IMR-90 (cell line): Measurements from ENCODE around the gene PI4KA. TPM values are rescaled to one million over a fixed set of nuclear protein-coding genes. Genes with fewer than 3 reads are reported as not detected.

Experiments used
- ATAC-seq: fragments of 200-7000 bp; cut with Tn5 transposase; 2 replicates; pipeline ENCODE4 v1.9.1; 2020; ENCODE audit warnings: low read depth, mild to moderate bottlenecking, moderate library complexity
- BruUV-seq: library from RNA; stranded (reverse); fragments of 400-500 nt; replicated peaks from 2 replicates; lab custom pipeline; 2021; lab: Mats Ljungman, UMichigan
- CTCF ChIA-PET: fragments of 300-600 bp; formaldehyde crosslinking; extraction: SDS; loops from one replicate; lab custom pipeline; 2021; ENCODE audit warnings: antibody characterized with exemption; lab: Yijun Ruan, JAX
- POLR2A ChIA-PET: fragments of 300-600 bp; sonication (Branson Sonifier 250); formaldehyde crosslinking; loops from one replicate; lab custom pipeline; 2022; ENCODE audit warnings: antibody characterized with exemption; ENCODE audit not compliant: unreplicated experiment; lab: Charles Lee
- DNase-seq: peaks from one replicate; pipeline ENCODE4 v3.0.0; 2013
- H2AFZ ChIP-seq: replicated peaks from 2 replicates; pipeline ENCODE3; 2013; ENCODE audit warnings: low read length, mild to moderate bottlenecking; ENCODE audit not compliant: poor library complexity
- H2AK5ac ChIP-seq: 2 replicates; pipeline ENCODE4 v1.6.1; 2013; ENCODE audit warnings: low read depth, low read length, inconsistent platforms
- H2AK9ac ChIP-seq: replicated peaks from 2 replicates; pipeline ENCODE3; 2013; ENCODE audit warnings: mild to moderate bottlenecking, low read depth, low read length, moderate library complexity; ENCODE audit not compliant: poor library complexity
- H2BK120ac ChIP-seq: 2 replicates; pipeline ENCODE4 v1.6.1; 2013; ENCODE audit warnings: low read depth, low read length, inconsistent platforms
- H2BK15ac ChIP-seq: 3 replicates; pipeline ENCODE4 v1.6.1; 2013; ENCODE audit warnings: low read depth, low read length, inconsistent platforms
- H2BK20ac ChIP-seq: 2 replicates; pipeline ENCODE4 v1.6.1; 2013; ENCODE audit warnings: low read depth, mild to moderate bottlenecking, inconsistent platforms, low read length, moderate library complexity
- H2BK5ac ChIP-seq: 2 replicates; pipeline ENCODE4 v1.6.1; 2013; ENCODE audit warnings: mild to moderate bottlenecking, low read depth, low read length, inconsistent platforms; ENCODE audit not compliant: poor library complexity, severe bottlenecking
- H3K14ac ChIP-seq: replicated peaks from 2 replicates; pipeline ENCODE4 v1.6.1; 2013; ENCODE audit warnings: low read depth, low read length, inconsistent platforms
- H3K18ac ChIP-seq: 2 replicates; pipeline ENCODE4 v1.6.1; 2013; ENCODE audit warnings: low read depth, low read length, control low read depth
- H3K23ac ChIP-seq: 2 replicates; pipeline ENCODE4 v1.6.1; 2013; ENCODE audit warnings: low read depth, low read length, inconsistent platforms
- H3K27ac ChIP-seq: 2 replicates; pipeline ENCODE4 v1.5.1; 2013; ENCODE audit warnings: mild to moderate bottlenecking, control low read depth, low read length; ENCODE audit not compliant: insufficient read depth
- H3K27me3 ChIP-seq: 2 replicates; pipeline ENCODE4 v1.6.1; 2013; ENCODE audit warnings: low read length; ENCODE audit not compliant: control insufficient read depth, insufficient read depth
- H3K36me3 ChIP-seq: 2 replicates; pipeline ENCODE4 v1.6.1; 2013; ENCODE audit warnings: low read length, mixed read lengths; ENCODE audit not compliant: control insufficient read depth, insufficient read depth
- H3K4ac ChIP-seq: 2 replicates; pipeline ENCODE4 v1.6.1; 2013; ENCODE audit warnings: low read depth, low read length, inconsistent platforms
- H3K4me1 ChIP-seq: 2 replicates; pipeline ENCODE4 v1.6.1; 2013; ENCODE audit warnings: low read length, mixed read lengths; ENCODE audit not compliant: control insufficient read depth, insufficient read depth
- H3K4me2 ChIP-seq: 2 replicates; pipeline ENCODE4 v1.6.1; 2013; ENCODE audit warnings: low read depth, mild to moderate bottlenecking, control low read depth, low read length, moderate library complexity
- H3K4me3 ChIP-seq: 2 replicates; pipeline ENCODE4 v1.5.1; 2013; ENCODE audit warnings: low read depth, mild to moderate bottlenecking, control low read depth, low read length, moderate library complexity; ENCODE audit not compliant: insufficient read depth
- H3K56ac ChIP-seq: 2 replicates; pipeline ENCODE4 v1.6.1; 2013; ENCODE audit warnings: low read length, inconsistent platforms; ENCODE audit not compliant: insufficient read depth; ENCODE audit errors: extremely low read depth
- H3K79me1 ChIP-seq, 2 experiments: 2 replicates each; pipeline ENCODE4 v1.6.1; 2013; ENCODE audit warnings: low read length in 2 of 2, inconsistent platforms in 1 of 2, low read depth in 1 of 2
- H3K9ac ChIP-seq: 2 replicates; pipeline ENCODE4 v1.6.1; 2013; ENCODE audit warnings: low read depth, low read length, control low read depth
- H3K9me1 ChIP-seq: 2 replicates; pipeline ENCODE4 v1.6.1; 2013; ENCODE audit warnings: low read length, inconsistent platforms; ENCODE audit not compliant: insufficient read depth
- H3K9me3 ChIP-seq: 2 replicates; pipeline ENCODE4 v1.6.1; 2013; ENCODE audit warnings: low read length; ENCODE audit not compliant: control insufficient read depth, insufficient read depth
- H4K20me1 ChIP-seq: 2 replicates; pipeline ENCODE4 v1.6.1; 2013; ENCODE audit warnings: low read length, inconsistent platforms; ENCODE audit not compliant: insufficient read depth
- H4K5ac ChIP-seq: 2 replicates; pipeline ENCODE4 v1.6.1; 2013; ENCODE audit warnings: mild to moderate bottlenecking, low read depth, low read length, control low read depth
- H4K8ac ChIP-seq, 2 experiments: 2 replicates each; pipeline ENCODE4 v1.6.1; 2013; ENCODE audit warnings: low read depth in 2 of 2, low read length in 2 of 2, control low read depth in 1 of 2, inconsistent platforms in 1 of 2
- H4K91ac ChIP-seq: 2 replicates; pipeline ENCODE4 v1.6.1; 2013; ENCODE audit warnings: low read depth, low read length, inconsistent platforms; ENCODE audit not compliant: insufficient read depth
- CHD1 ChIP-seq: IDR thresholded peaks from 2 replicates; pipeline ENCODE4 v1.6.1; 2012; ENCODE audit warnings: low read depth, low read length, improper control_type of control experiment
- MAFK ChIP-seq: IDR thresholded peaks from 2 replicates; pipeline ENCODE4 v1.6.1; 2012; ENCODE audit warnings: low read depth, low read length, improper control_type of control experiment
- MXI1 ChIP-seq: IDR thresholded peaks from 2 replicates; pipeline ENCODE4 v1.6.1; 2012; ENCODE audit warnings: low read depth, mild to moderate bottlenecking, low read length, moderate library complexity, borderline replicate concordance
- NFE2L2 ChIP-seq: fragments of 150-350 bp; IDR thresholded peaks from 2 replicates; pipeline ENCODE4 v1.6.1; 2016; ENCODE audit warnings: low read depth, mild to moderate bottlenecking, low read length
- RAD21 ChIP-seq: IDR thresholded peaks from 2 replicates; pipeline ENCODE4 v1.6.1; 2012; ENCODE audit warnings: low read length, improper control_type of control experiment
- RFX5 ChIP-seq: IDR thresholded peaks from 2 replicates; pipeline ENCODE4 v1.8.0; 2012; ENCODE audit warnings: low read depth, mild to moderate bottlenecking, low read length, moderate library complexity
- WGBS, 2 experiments: methylation state at CpG; one replicate each; pipeline versions ENCODE4 v1.1.5 to v1.1.7; 2013; ENCODE audit warnings: missing lambda C conversion rate in 2 of 2; ENCODE audit not compliant: insufficient read length in 1 of 2; ENCODE audit errors: extremely low coverage in 2 of 2; 5-methylcytosine and 5-hydroxymethylcytosine counted together
- dilution Hi-C: fragments of 300-500 bp; cut with HindIII; formaldehyde crosslinking; loops from one replicate; pipeline ENCODE4 v1.14.3; 2018; ENCODE audit warnings: low sequenced_read_pairs; ENCODE audit not compliant: unreplicated experiment
- in situ Hi-C: fragments of 300-500 bp; cut with MboI; formaldehyde crosslinking; loops from 3 replicates; pipeline ENCODE4 v1.14.3; 2019; ENCODE audit warnings: low sequenced_read_pairs, inconsistent platforms, mixed read lengths
- intact Hi-C: fragments of 100-400 bp; cut with micrococcal nuclease; formaldehyde crosslinking; loops from 2 replicates; pipeline ENCODE4 v1.10.0; 2022
- polyA plus RNA-seq, 3 experiments: library from polyadenylated mRNA; depleted of rRNA; stranded (reverse); fragments of >200 nt; gene quantifications; 2 replicates each; pipeline ENCODE4 v1.2.3, GENCODE V29; 2012; ENCODE audit warnings: low replicate concordance in 1 of 3
- total RNA-seq: library from RNA; depleted of rRNA; stranded (reverse); fragments of >200 nt; gene quantifications from 2 replicates; pipeline ENCODE4 v1.2.3, GENCODE V29; 2012
- TF ChIP-seq, protein P1 (sequence below): conservative IDR thresholded peaks from 2 replicates; pipeline ENCODE4 v1.5.1; 2012; ENCODE audit warnings: mild to moderate bottlenecking, low read depth, low read length, improper control_type of control experiment

The PI4KA gene
- total and polyA plus RNA-seq, 2 of the 4 experiments (the other 2 are of a cell fraction) = 16.8 to 35.5 TPM

DNA sequence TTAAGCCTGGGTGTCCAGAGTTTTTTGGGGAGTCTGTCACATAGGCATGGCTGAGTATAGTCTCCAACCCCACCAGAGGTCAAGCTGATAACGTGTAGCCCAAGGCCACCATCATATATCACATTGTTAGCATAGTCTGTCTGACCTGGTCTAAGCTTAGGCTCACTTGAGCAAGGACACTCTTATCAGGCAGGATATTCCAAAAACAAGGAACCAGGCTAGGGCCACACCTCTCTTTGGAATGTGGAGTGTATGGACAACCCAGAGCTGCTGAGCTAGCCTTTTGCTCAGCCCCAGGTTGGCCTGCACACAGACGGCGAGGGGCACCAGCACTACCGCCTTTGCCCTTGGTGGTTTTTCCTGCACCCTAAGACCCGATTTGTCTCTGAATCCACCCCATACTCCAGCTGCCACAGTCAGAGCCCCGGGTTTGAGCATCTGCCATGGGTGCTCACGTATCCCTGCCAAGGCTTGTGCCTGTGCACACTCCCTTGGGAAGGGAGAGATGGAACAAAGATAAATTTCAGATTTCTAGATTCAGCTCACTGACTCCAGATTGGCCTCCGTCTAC, 7.3 kb upstream of the PI4KA start:
- dilution Hi-C loops = no loop called here
- WGBS, 2 experiments = no CpG with 5 or more reads among the region's 8 CpGs
- Histone ChIP-seq H4K8ac (peak overlapping the region in 1 of 2 experiments; percentile 14; a peak in 2 of 4 replicates), H2BK20ac (no peak overlapping the region), H3K56ac (no peak overlapping the region), H2BK120ac (no peak overlapping the region), H2BK15ac (no peak overlapping the region), H4K91ac (no peak overlapping the region), H3K9ac (no peak overlapping the region), H3K36me3 (peaks cover 20% of the 10 kb centered on the region), H2BK5ac (peak overlapping the region; percentile 46), H3K79me1 (peaks cover 39 to 78% of the 10 kb centered on the region in 2 experiments), H3K27me3 (no peaks in the 10 kb centered on the region), H3K27ac (peak overlapping the region; percentile 88; the same call in 1 of the 2 replicates), H4K5ac (peak overlapping the region; percentile 9; the same call in 1 of the 2 replicates), H3K4ac (peak overlapping the region; percentile 22; the same call in 1 of the 2 replicates), H2AK9ac (peak overlapping the region; percentile 46), H3K4me3 (no peak overlapping the region), H3K14ac (no peak overlapping the region; the same call in 1 of the 2 replicates), H3K23ac (peak overlapping the region; percentile 37; the same call in 1 of the 2 replicates), H3K18ac (no peak overlapping the region), H3K4me2 (no peak overlapping the region), H3K9me1 (peaks cover 49% of the 10 kb centered on the region), H2AK5ac (peak overlapping the region; percentile 38; the same call in 1 of the 2 replicates), H4K20me1 (peaks cover 20% of the 10 kb centered on the region), H3K4me1 (peaks cover 25% of the 10 kb centered on the region), H2AFZ (no peak overlapping the region), H3K9me3 (no peaks in the 10 kb centered on the region)
- ChIA-PET POLR2A (no interaction called here), CTCF (interaction anchor here (1.2 to 1.4 kb wide), 2 partner anchors 9 to 20 kb away, joined by 3 to 5 read pairs; no protein-coding TSS in a partner anchor)
- ATAC-seq (no peak), DNase-seq (no peak)
- in situ Hi-C loops = no loop called here
- intact Hi-C loops = no loop called here
- BruUV-seq = no TSS peak
- TF ChIP-seq CHD1 (no peak), MAFK (no peak), RFX5 (no peak), RAD21 (no peak), NFE2L2 (no peak), MXI1 (no peak)
- TF ChIP-seq, protein P1, sequence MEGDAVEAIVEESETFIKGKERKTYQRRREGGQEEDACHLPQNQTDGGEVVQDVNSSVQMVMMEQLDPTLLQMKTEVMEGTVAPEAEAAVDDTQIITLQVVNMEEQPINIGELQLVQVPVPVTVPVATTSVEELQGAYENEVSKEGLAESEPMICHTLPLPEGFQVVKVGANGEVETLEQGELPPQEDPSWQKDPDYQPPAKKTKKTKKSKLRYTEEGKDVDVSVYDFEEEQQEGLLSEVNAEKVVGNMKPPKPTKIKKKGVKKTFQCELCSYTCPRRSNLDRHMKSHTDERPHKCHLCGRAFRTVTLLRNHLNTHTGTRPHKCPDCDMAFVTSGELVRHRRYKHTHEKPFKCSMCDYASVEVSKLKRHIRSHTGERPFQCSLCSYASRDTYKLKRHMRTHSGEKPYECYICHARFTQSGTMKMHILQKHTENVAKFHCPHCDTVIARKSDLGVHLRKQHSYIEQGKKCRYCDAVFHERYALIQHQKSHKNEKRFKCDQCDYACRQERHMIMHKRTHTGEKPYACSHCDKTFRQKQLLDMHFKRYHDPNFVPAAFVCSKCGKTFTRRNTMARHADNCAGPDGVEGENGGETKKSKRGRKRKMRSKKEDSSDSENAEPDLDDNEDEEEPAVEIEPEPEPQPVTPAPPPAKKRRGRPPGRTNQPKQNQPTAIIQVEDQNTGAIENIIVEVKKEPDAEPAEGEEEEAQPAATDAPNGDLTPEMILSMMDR = no peak
